ENCODE results near the gene C5orf63. TPM values are rescaled to one million over a fixed set of nuclear protein-coding genes. Genes with fewer than 3 reads are reported as not detected.
A peak's percentile ranks its signal among the peaks of the same experiment; 100 is the strongest.

Gene C5orf63
- total and polyA plus RNA-seq, 2 of the 13 experiments (the other 11 are each of a cell fraction or from before 2014, with no cell fraction given): 7.9 to 8.8 TPM

DNA sequence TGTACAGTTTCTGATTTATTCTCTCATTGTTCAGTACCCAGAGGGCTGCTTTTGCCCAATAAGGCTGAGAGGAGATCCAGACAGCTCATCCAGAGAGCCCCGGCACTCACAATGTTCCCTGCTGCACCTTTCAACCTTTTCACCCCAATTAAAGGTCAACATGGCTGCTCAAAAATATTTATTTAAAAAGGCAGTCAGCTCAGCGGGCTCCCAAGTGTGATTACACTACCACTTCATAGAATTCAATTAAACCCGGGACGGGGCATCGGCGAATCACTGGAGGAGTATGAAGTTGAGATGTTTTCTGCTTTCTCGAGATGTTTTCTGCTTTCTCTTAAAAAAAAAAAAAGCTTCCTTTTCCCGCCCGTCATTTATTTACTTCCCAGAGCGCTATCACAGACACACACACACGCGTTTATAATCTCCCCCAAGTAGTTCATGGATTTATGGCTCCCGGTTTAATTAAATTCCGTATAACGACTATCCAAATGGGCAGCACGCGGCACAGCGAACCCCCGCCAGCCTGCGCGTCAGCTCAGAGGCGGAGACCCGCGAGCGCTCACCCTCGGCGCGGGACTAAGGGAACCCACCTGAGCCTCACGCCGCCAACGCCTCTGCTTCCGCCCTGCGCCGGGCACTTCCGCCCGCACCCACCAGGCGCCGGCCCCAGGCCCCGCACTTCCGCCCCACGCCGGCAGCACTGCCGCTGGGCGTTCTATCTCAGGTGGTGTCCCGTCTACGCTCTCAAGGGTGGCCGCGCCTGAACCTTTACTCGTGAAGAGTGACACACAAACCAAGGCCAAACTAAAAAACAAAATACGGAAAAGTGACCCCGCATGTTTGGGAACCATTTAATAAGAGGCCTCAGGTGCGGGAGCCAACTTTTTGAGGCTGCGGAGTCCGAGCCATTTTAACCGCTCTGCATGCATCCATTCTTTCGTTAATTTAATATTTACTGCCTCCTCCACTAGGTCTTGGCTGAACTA, at the start of gene C5orf63 (continued):
- no peak for TF ChIP-seq HOXA9 (CRISPR knock-in tag; IDR thresholded peaks at IDR 0.05; ENCODE audit: borderline replicate concordance)
- peak; percentile 31; the same call in 1 of the 2 replicates for TF ChIP-seq ZBTB26 (CRISPR knock-in tag; IDR thresholded peaks at IDR 0.05; ENCODE audit: borderline replicate concordance)
- no peak for TF ChIP-seq ZNF570 (CRISPR knock-in tag; IDR thresholded peaks at IDR 0.05; ENCODE audit: borderline replicate concordance)
- TF ChIP-seq TARDBP (CRISPR knock-in tag; IDR thresholded peaks at IDR 0.05): peak; percentile 73; the same call in 1 of the 2 replicates
- peak; percentile 92 for TF ChIP-seq WIZ (CRISPR knock-in tag; IDR thresholded peaks at IDR 0.05)
- TF ChIP-seq ARID2 (CRISPR knock-in tag; IDR thresholded peaks at IDR 0.05; ENCODE audit: borderline replicate concordance): no peak
- peak; percentile 63 for TF ChIP-seq JUN (CRISPR knock-in tag; IDR thresholded peaks at IDR 0.05)
- 0 out of 2 replicates have a peak, but pooled peaks have one; percentile 82 for TF ChIP-seq BRD4 (CRISPR knock-in tag; IDR thresholded peaks at IDR 0.05)
- TF ChIP-seq KAT2B (IDR thresholded peaks at IDR 0.05; ENCODE audit: borderline replicate concordance, low read depth, low read length): no peak
- TF ChIP-seq ATAD3A (CRISPR knock-in tag; IDR thresholded peaks at IDR 0.05): no peak
- TF ChIP-seq SAP130 (CRISPR knock-in tag; IDR thresholded peaks at IDR 0.05; ENCODE audit: low read depth): peak; percentile 87
- TF ChIP-seq HINFP (CRISPR knock-in tag; IDR thresholded peaks at IDR 0.05; ENCODE audit: low read depth): peak; percentile 64; the same call in 1 of the 2 replicates
- 0 out of 2 replicates have a peak, but pooled peaks have one; percentile 59 for TF ChIP-seq SALL2 (CRISPR knock-in tag; IDR thresholded peaks at IDR 0.05)
- TF ChIP-seq ZNF547 (CRISPR knock-in tag; IDR thresholded peaks at IDR 0.05): peak; percentile 78; the same call in 1 of the 2 replicates
- TF ChIP-seq ZFY (CRISPR knock-in tag; IDR thresholded peaks at IDR 0.05): peak; percentile 71
- no peak for TF ChIP-seq SRSF9 (IDR thresholded peaks at IDR 0.05; ENCODE audit: borderline replicate concordance, insufficient read depth, low read depth, low read length, poor library complexity, severe bottlenecking)
- TF ChIP-seq NFE2L2 (IDR thresholded peaks at IDR 0.05; ENCODE audit: low read length): no peak
- TF ChIP-seq ZNF792 (CRISPR knock-in tag; IDR thresholded peaks at IDR 0.05): peak; percentile 53; the same call in 1 of the 2 replicates
- no peak for TF ChIP-seq ZNF549 (CRISPR knock-in tag; IDR thresholded peaks at IDR 0.05)
- peak; percentile 80 for TF ChIP-seq PHF8 (CRISPR knock-in tag; IDR thresholded peaks at IDR 0.05)
- peak; percentile 33; the same call in 1 of the 2 replicates for TF ChIP-seq RXRA (CRISPR knock-in tag; IDR thresholded peaks at IDR 0.05)
- no peak for TF ChIP-seq SP5 (CRISPR knock-in tag; IDR thresholded peaks at IDR 0.05; ENCODE audit: borderline replicate concordance, low read depth)
- TF ChIP-seq CEBPG (CRISPR knock-in tag; IDR thresholded peaks at IDR 0.05): peak; percentile 27; the same call in 1 of the 2 replicates
- TF ChIP-seq ZNF839 (CRISPR knock-in tag; IDR thresholded peaks at IDR 0.05; ENCODE audit: borderline replicate concordance): no peak
- TF ChIP-seq, protein P1, sequence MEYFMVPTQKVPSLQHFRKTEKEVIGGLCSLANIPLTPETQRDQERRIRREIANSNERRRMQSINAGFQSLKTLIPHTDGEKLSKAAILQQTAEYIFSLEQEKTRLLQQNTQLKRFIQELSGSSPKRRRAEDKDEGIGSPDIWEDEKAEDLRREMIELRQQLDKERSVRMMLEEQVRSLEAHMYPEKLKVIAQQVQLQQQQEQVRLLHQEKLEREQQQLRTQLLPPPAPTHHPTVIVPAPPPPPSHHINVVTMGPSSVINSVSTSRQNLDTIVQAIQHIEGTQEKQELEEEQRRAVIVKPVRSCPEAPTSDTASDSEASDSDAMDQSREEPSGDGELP (IDR thresholded peaks at IDR 0.05; ENCODE audit: borderline replicate concordance, low read depth): peak; percentile 54; the same call in 1 of the 2 replicates
- peak; percentile 64; the same call in 1 of the 2 replicates for TF ChIP-seq ZNF615 (CRISPR knock-in tag; IDR thresholded peaks at IDR 0.05; ENCODE audit: borderline replicate concordance)
- peak; percentile 47 for TF ChIP-seq NR2F6 (IDR thresholded peaks at IDR 0.05)
- 0 out of 2 replicates have a peak, but pooled peaks have one; percentile 26 for TF ChIP-seq NR2F6 (CRISPR knock-in tag; IDR thresholded peaks at IDR 0.05)
- no peak for TF ChIP-seq U2AF1 (optimal IDR thresholded peaks at IDR 0.05; ENCODE audit: low read depth, low read length)
